ENCODE measurements around the gene ARHGAP20.

ARHGAP20 gene

DNA sequence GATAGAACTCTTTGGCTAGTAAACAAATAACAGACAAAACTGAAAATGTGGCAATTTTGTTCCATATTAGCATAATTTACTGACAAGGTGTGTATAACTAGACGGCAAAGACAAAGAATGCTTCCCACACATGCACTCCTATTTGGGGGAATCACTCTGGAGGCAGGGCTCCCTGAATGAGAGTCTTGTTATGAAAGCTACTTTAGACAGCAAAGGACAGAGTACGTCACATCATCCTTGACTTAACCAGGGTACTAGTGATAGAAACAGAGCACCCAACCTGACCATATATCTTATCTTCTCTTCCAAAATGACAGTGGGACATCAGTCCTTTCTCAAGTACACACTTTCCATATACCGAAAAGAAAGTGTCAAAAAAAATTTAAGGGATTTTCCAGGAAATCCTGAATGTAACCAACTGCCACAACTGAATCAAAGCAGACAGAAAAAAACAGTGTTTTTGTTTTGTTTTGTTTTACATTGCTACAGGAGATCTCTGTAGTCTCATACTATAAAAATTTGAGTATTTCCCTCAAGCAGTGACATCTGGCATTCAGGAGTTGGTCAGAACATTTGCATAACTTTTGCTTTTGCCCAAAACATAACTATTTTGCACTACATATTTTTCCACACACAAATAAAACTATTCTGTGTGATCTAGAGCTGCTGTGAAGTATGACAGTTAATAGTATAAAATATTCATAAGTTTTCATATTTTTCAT is 98.9 kb downstream of the ARHGAP20 start:
- Histone ChIP-seq H3K27ac (ENCODE audit: extremely low read depth, low read depth, low read length) (no peak overlapping the region), H3K4me3 (ENCODE audit: low read depth, low read length) (no peak overlapping the region), H3K36me3 (ENCODE audit: control insufficient read depth in 2 of 2, insufficient read depth in 1 of 2, low read length in 2 of 2) (no peaks in the 10 kb centered on the region), H3K9me3 (ENCODE audit: control insufficient read depth, insufficient read depth, low read depth, low read length) (no peaks in the 10 kb centered on the region), H3K4me1 (ENCODE audit: control insufficient read depth, insufficient read depth, low read length) (no peaks in the 10 kb centered on the region)
- POLR2A ChIA-PET: no interaction called here
- CTCF ChIA-PET: no interaction called here
- TF ChIP-seq ZNF785 (tag by site-specific recombination; IDR thresholded peaks at IDR 0.05): no peak
- no peak for TF ChIP-seq SP2 (tag by site-specific recombination; IDR thresholded peaks at IDR 0.05)
- TF ChIP-seq, protein P1, sequence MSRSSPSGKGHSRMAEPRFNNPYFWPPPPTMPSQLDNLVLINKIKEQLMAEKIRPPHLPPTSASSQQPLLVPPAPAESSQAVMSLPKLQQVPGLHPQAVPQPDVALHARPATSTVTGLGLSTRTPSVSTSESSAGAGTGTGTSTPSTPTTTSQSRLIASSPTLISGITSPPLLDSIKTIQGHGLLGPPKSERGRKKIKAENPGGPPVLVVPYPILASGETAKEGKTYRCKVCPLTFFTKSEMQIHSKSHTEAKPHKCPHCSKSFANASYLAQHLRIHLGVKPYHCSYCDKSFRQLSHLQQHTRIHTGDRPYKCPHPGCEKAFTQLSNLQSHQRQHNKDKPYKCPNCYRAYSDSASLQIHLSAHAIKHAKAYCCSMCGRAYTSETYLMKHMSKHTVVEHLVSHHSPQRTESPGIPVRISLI (tag by site-specific recombination; IDR thresholded peaks at IDR 0.05): no peak
- no peak for TF ChIP-seq OVOL3 (tag by site-specific recombination; IDR thresholded peaks at IDR 0.05)
- TF ChIP-seq ZNF19 (tag by site-specific recombination; IDR thresholded peaks at IDR 0.05; ENCODE audit: low read depth): no peak
- TF ChIP-seq, protein P2, sequence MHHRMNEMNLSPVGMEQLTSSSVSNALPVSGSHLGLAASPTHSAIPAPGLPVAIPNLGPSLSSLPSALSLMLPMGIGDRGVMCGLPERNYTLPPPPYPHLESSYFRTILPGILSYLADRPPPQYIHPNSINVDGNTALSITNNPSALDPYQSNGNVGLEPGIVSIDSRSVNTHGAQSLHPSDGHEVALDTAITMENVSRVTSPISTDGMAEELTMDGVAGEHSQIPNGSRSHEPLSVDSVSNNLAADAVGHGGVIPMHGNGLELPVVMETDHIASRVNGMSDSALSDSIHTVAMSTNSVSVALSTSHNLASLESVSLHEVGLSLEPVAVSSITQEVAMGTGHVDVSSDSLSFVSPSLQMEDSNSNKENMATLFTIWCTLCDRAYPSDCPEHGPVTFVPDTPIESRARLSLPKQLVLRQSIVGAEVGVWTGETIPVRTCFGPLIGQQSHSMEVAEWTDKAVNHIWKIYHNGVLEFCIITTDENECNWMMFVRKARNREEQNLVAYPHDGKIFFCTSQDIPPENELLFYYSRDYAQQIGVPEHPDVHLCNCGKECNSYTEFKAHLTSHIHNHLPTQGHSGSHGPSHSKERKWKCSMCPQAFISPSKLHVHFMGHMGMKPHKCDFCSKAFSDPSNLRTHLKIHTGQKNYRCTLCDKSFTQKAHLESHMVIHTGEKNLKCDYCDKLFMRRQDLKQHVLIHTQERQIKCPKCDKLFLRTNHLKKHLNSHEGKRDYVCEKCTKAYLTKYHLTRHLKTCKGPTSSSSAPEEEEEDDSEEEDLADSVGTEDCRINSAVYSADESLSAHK (tag by site-specific recombination; IDR thresholded peaks at IDR 0.05): no peak
- TF ChIP-seq EGR2 (tag by site-specific recombination; IDR thresholded peaks at IDR 0.05; ENCODE audit: low read depth): no peak
- TF ChIP-seq ZNF184 (tag by site-specific recombination; IDR thresholded peaks at IDR 0.05): no peak
- no peak for TF ChIP-seq ZNF324 (tag by site-specific recombination; IDR thresholded peaks at IDR 0.05)

- no peak overlapping the region for H3K27ac ChIP-seq (ENCODE audit: extremely low read depth, low read depth, low read length)
- no peaks in the 10 kb centered on the region for H3K9me3 ChIP-seq (ENCODE audit: control insufficient read depth, insufficient read depth, low read depth, low read length)
- H3K36me3 ChIP-seq (ENCODE audit: control insufficient read depth in 2 of 2, insufficient read depth in 1 of 2, low read length in 2 of 2): peaks cover 0 to 14% of the 10 kb centered on the region in 2 experiments; a peak in 2 of 3 replicates
- H3K4me1 ChIP-seq (ENCODE audit: control insufficient read depth, insufficient read depth, low read length): no peaks in the 10 kb centered on the region
- no peak overlapping the region for H3K4me3 ChIP-seq (ENCODE audit: low read depth, low read length)
- POLR2A ChIA-PET: no interaction called here
- CTCF ChIA-PET: no interaction called here
- TF ChIP-seq ZNF843 (tag by site-specific recombination; IDR thresholded peaks at IDR 0.05) (no peak), ZFHX2 (tag by site-specific recombination; conservative IDR thresholded peaks at IDR 0.05) (no peak), ZFP69B (tag by site-specific recombination; IDR thresholded peaks at IDR 0.05) (no peak), INSM2 (tag by site-specific recombination; IDR thresholded peaks at IDR 0.05) (no peak), BCL6B (tag by site-specific recombination; IDR thresholded peaks at IDR 0.05) (no peak), ZNF335 (tag by site-specific recombination; conservative IDR thresholded peaks at IDR 0.05) (no peak), ZNF670 (tag by site-specific recombination; IDR thresholded peaks at IDR 0.05; ENCODE audit: low read depth) (no peak), SCRT1 (tag by site-specific recombination; IDR thresholded peaks at IDR 0.05; ENCODE audit: borderline replicate concordance) (no peak), ZFP3 (tag by site-specific recombination; IDR thresholded peaks at IDR 0.05; ENCODE audit: low read depth) (no peak), MEIS1 (CRISPR knock-in tag; IDR thresholded peaks at IDR 0.05; ENCODE audit: borderline replicate concordance) (no peak), ZNF16 (tag by site-specific recombination; IDR thresholded peaks at IDR 0.05; ENCODE audit: low read depth) (no peak), ZFP41 (tag by site-specific recombination; IDR thresholded peaks at IDR 0.05; ENCODE audit: borderline replicate concordance) (no peak)
- TF ChIP-seq, protein P3, sequence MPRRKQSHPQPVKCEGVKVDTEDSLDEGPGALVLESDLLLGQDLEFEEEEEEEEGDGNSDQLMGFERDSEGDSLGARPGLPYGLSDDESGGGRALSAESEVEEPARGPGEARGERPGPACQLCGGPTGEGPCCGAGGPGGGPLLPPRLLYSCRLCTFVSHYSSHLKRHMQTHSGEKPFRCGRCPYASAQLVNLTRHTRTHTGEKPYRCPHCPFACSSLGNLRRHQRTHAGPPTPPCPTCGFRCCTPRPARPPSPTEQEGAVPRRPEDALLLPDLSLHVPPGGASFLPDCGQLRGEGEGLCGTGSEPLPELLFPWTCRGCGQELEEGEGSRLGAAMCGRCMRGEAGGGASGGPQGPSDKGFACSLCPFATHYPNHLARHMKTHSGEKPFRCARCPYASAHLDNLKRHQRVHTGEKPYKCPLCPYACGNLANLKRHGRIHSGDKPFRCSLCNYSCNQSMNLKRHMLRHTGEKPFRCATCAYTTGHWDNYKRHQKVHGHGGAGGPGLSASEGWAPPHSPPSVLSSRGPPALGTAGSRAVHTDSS (tag by site-specific recombination; IDR thresholded peaks at IDR 0.05): no peak
- TF ChIP-seq, protein P4, sequence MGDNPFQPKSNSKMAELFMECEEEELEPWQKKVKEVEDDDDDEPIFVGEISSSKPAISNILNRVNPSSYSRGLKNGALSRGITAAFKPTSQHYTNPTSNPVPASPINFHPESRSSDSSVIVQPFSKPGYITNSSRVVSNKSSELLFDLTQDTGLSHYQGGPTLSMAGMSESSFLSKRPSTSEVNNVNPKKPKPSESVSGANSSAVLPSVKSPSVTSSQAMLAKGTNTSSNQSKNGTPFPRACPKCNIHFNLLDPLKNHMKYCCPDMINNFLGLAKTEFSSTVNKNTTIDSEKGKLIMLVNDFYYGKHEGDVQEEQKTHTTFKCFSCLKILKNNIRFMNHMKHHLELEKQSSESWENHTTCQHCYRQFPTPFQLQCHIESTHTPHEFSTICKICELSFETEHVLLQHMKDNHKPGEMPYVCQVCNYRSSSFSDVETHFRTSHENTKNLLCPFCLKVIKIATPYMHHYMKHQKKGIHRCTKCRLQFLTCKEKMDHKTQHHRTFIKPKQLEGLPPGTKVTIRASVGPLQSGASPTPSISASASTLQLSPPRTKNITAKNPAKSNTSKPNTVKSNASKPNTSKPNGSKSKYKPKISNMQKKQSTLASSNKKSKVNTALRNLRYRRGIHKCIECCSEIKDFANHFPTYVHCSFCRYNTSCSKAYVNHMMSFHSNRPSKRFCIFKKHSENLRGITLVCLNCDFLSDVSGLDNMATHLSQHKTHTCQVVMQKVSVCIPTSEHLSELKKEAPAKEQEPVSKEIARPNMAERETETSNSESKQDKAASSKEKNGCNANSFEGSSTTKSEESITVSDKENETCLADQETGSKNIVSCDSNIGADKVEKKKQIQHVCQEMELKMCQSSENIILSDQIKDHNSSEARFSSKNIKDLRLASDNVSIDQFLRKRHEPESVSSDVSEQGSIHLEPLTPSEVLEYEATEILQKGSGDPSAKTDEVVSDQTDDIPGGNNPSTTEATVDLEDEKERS (tag by site-specific recombination; IDR thresholded peaks at IDR 0.05): no peak
Observed at GRCh38 chr11:110606415-110606814, 105.8 kb downstream of the ARHGAP20 start.
